H1 (cell line): ENCODE measurements around the gene SEC11A. TPM values are rescaled to one million over a fixed set of nuclear protein-coding genes. Genes with fewer than 3 reads are reported as not detected.

Experiments used
- EP300 ChIP-seq, 2 experiments: IDR thresholded peaks; 1 replicate in 1 of 2; 2 replicates in 1 of 2; pipeline ENCODE4 v1.6.1; 2011 to 2012; ENCODE audit warnings: low read depth in 2 of 2, low read length in 2 of 2, mild to moderate bottlenecking in 2 of 2, borderline replicate concordance in 1 of 2, inconsistent platforms in 1 of 2, moderate library complexity in 1 of 2
- HDAC6 ChIP-seq: IDR thresholded peaks from one replicate; pipeline ENCODE4 v1.7.1; 2012; ENCODE audit warnings: low read depth, mild to moderate bottlenecking, inconsistent platforms, low read length, moderate library complexity
- POU5F1 ChIP-seq: IDR thresholded peaks from 2 replicates; pipeline ENCODE4 v1.6.1; 2011; ENCODE audit warnings: low read depth, mild to moderate bottlenecking, low read length, moderate library complexity
- polyA plus RNA-seq, 7 experiments: library from polyadenylated mRNA; depleted of rRNA in 3 of 7; stranded (reverse) in 5 of 7; unstranded in 2 of 7; fragments of >200 nt in 5 of 7; fragments of 200-250 nt in 2 of 7; gene quantifications; 1 replicate in 5 of 7; 2 replicates in 1 of 7; 4 replicates in 1 of 7; pipeline versions ENCODE4 v1.2.1 to v1.2.3, GENCODE V29; 2011 to 2013; ENCODE audit warnings: missing spikeins in 2 of 7, mixed read lengths in 2 of 7
- total RNA-seq: library from RNA; stranded (reverse); fragmentation: NEBNext Ultra II Directional; extraction: Animal tissue kit (Norgen Biotek cat#: 25700); gene quantifications from 2 replicates; pipeline ENCODE4 v1.2.1, GENCODE V29; 2021

Gene SEC11A
- total and polyA plus RNA-seq, 2 of the 8 experiments (the other 6 are each of a cell fraction or from before 2014, with no cell fraction given), result 268 to 316 TPM

DNA sequence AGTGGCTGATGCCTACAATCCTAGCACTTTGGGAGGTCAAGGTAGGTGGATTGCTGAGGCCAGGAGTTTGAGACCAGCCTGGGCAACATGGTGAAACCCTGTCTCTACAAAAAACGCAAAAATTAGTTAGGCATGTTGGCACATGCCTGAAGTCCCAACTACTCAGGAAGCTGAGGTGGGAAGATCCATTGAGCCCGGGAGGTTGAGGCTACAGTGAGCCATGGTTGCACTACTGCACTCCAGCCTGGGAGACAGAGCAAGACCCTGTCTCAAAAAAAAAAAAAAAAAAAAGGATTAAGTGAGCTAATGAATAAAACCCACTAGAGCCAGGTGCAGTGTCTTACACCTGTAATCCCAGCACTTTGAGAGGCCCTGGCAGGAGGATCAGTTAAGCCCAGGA lies 6.7 kb upstream of the SEC11A start (continued):
- TF ChIP-seq HDAC6 (no peak), EP300 (IDR thresholded peaks at IDR 0.05; ENCODE audit: borderline replicate concordance in 1 of 2, low read depth in 2 of 2, low read length in 2 of 2) (no peak), POU5F1 (no peak)
